Measurements from ENCODE around the gene CITED1. TPM values are rescaled to one million over a fixed set of nuclear protein-coding genes. Genes with fewer than 3 reads are reported as not detected.
A peak's percentile ranks its signal among the peaks of the same experiment; 100 is the strongest.

Gene CITED1
- total and polyA plus RNA-seq, 12 donors: 0.20 to 0.83 (median 0.53) TPM; not detected in 9

DNA sequence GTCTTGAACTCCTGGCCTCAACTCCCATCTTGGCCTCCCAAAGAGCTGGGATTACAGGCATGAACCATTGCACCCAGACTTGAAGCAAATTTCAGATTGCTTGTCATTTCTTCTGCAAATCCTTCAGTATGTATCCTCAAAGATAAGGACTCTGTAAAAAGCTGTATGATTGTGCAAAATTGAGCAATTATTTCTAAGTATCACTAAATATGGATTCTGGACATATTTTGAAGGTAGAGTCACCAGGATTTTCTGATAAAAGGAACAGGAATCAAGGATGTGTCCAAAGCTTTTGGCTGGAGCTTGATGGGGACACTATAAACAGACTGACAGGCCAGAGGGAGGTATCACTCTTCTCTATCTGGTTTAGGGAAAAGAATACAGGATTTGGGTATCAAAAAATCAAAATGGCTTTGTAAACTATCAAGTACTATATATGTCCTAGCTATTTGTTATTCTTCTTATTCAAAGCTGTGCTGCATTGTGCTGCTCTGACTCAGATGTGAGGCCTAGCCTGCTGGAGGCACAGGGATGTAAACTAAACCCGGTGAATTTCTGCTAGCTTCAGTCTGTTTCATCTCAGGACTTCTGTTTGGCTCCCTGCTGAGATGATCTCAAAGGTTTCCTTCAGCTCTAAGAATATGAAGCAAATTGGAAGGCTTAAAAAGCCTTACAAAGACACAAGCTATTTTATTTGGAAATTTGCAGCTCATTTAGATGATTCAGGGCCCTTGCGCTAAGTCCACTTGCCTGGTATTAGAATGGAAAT is 36.9 kb downstream of the CITED1 start:
- ATAC-seq (no peak), DNase-seq (no peak)
- Histone ChIP-seq H3K9me3 (no peaks in the 10 kb centered on the region), H3K27ac (peak overlapping the region in 1 of 10 donors; percentile 31), H3K4me1 (peaks cover 0 to 26% (median 0%) of the 10 kb centered on the region in 9 donors), H3K27me3 (no peaks in the 10 kb centered on the region), H3K4me3 (no peak overlapping the region), H3K36me3 (peaks cover 0 to 73% (median 5%) of the 10 kb centered on the region in 9 donors)
- 90 to 93% methylated on average over 2 of the region's 2 CpGs for WGBS, 2 donors
- TF ChIP-seq, protein P1, sequence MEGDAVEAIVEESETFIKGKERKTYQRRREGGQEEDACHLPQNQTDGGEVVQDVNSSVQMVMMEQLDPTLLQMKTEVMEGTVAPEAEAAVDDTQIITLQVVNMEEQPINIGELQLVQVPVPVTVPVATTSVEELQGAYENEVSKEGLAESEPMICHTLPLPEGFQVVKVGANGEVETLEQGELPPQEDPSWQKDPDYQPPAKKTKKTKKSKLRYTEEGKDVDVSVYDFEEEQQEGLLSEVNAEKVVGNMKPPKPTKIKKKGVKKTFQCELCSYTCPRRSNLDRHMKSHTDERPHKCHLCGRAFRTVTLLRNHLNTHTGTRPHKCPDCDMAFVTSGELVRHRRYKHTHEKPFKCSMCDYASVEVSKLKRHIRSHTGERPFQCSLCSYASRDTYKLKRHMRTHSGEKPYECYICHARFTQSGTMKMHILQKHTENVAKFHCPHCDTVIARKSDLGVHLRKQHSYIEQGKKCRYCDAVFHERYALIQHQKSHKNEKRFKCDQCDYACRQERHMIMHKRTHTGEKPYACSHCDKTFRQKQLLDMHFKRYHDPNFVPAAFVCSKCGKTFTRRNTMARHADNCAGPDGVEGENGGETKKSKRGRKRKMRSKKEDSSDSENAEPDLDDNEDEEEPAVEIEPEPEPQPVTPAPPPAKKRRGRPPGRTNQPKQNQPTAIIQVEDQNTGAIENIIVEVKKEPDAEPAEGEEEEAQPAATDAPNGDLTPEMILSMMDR (IDR thresholded peaks at IDR 0.05): no peak
- intact Hi-C loops (cut with DNase I): loop anchor here in 1 of 10 donors (10.0 kb wide), 1 partner anchor 264 kb away; no protein-coding TSS in a partner anchor

DNA sequence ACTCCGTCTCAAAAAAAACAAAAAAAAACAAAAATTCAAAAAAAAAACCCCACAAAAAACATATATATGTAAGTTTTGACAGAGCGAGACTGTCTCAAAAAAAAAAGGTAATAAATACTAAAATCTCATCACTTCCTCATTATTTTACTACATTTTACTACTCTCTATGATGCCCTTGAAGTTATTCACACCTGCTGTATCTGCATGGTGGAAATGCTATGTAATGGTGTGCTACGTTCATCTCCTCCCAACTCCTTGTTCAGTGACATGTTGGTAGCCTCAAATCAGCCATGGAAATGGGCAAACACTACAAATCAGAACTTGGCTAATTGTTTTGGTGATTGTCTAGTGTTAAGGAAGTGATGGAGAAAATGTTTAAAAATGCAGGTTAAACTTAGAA is 40.5 kb downstream of the CITED1 start:
- ATAC-seq: no peak
- intact Hi-C loops (cut with DNase I): loop anchor here in 1 of 10 donors (10.0 kb wide), 1 partner anchor 260 kb away; no protein-coding TSS in a partner anchor
- Histone ChIP-seq H3K27me3 (no peaks in the 10 kb centered on the region), H3K4me1 (peaks cover 0 to 6% (median 0%) of the 10 kb centered on the region in 9 donors), H3K36me3 (peaks cover 0 to 38% (median 0%) of the 10 kb centered on the region in 9 donors), H3K9me3 (no peaks in the 10 kb centered on the region), H3K27ac (no peak overlapping the region), H3K4me3 (no peak overlapping the region)
- 94 to 99% methylated on average over 3 of the region's 3 CpGs for WGBS, 2 donors
- no peak for DNase-seq
- TF ChIP-seq, protein P1 (IDR thresholded peaks at IDR 0.05): no peak

GRCh38 chrX:72262077-72262476 is 43.6 kb downstream of the CITED1 start:
- 52 to 70% methylated on average over 7 of the region's 7 CpGs for WGBS, 2 donors
- Histone ChIP-seq H3K27ac (no peak overlapping the region), H3K9me3 (no peaks in the 10 kb centered on the region), H3K27me3 (peaks cover 0 to 3% (median 0%) of the 10 kb centered on the region in 7 donors), H3K4me3 (no peak overlapping the region), H3K36me3 (peaks cover 0 to 6% (median 0%) of the 10 kb centered on the region in 9 donors), H3K4me1 (no peaks in the 10 kb centered on the region)
- DNase-seq (no peak), ATAC-seq (no peak)
- intact Hi-C loops (cut with DNase I): loop anchor here in 1 of 10 donors (10.0 kb wide), 1 partner anchor 257 kb away; no protein-coding TSS in a partner anchor
- TF ChIP-seq, protein P1 (IDR thresholded peaks at IDR 0.05): no peak

- ATAC-seq: no peak
- TF ChIP-seq, protein P1 (IDR thresholded peaks at IDR 0.05): no peak
- intact Hi-C loops (cut with DNase I): loop anchor here in 1 of 10 donors (10.0 kb wide), 1 partner anchor 256 kb away; no protein-coding TSS in a partner anchor
- DNase-seq: no peak
- no peaks in the 10 kb centered on the region for H3K36me3 ChIP-seq
- H3K4me3 ChIP-seq: no peak overlapping the region
- H3K27me3 ChIP-seq: peaks cover 0 to 19% (median 0%) of the 10 kb centered on the region in 7 donors
- 92 to 97% methylated on average over 4 of the region's 4 CpGs for WGBS, 2 donors
- no peaks in the 10 kb centered on the region for H3K4me1 ChIP-seq
- no peak overlapping the region for H3K27ac ChIP-seq
- H3K9me3 ChIP-seq: no peaks in the 10 kb centered on the region
Measured at GRCh38 chrX:72260448-72260847, 45.3 kb downstream of the CITED1 start.
